ENCODE data around the gene SDC1.

The SDC1 gene

GRCh38 chr2:20156836-20157192, 68.1 kb downstream of the SDC1 start:
- Histone ChIP-seq H2AFZ (no peak overlapping the region), H3K27ac (no peak overlapping the region), H3K4me2 (ENCODE audit: low read length) (no peak overlapping the region), H3K4me1 (no peaks in the 10 kb centered on the region), H3K9ac (no peak overlapping the region), H3K27me3 (ENCODE audit: control insufficient read depth, insufficient read depth, low read length) (no peaks in the 10 kb centered on the region), H3K4me3 (ENCODE audit: low read depth, low read length) (no peak overlapping the region), H3K9me3 (ENCODE audit: control insufficient read depth, low read length) (no peaks in the 10 kb centered on the region), H3K36me3 (ENCODE audit: control insufficient read depth, insufficient read depth, low read length) (no peaks in the 10 kb centered on the region), H3K79me2 (no peaks in the 10 kb centered on the region)
- TF ChIP-seq CTCF (IDR thresholded peaks at IDR 0.05) = no peak

- Histone ChIP-seq H3K27ac (no peak overlapping the region), H3K4me2 (ENCODE audit: low read length) (no peak overlapping the region), H3K36me3 (ENCODE audit: control insufficient read depth, insufficient read depth, low read length) (no peaks in the 10 kb centered on the region), H3K27me3 (ENCODE audit: control insufficient read depth, insufficient read depth, low read length) (no peaks in the 10 kb centered on the region), H3K4me3 (ENCODE audit: low read depth, low read length) (no peak overlapping the region), H3K9ac (no peak overlapping the region), H2AFZ (no peak overlapping the region), H3K79me2 (no peaks in the 10 kb centered on the region), H3K9me3 (ENCODE audit: control insufficient read depth, low read length) (no peaks in the 10 kb centered on the region), H3K4me1 (no peaks in the 10 kb centered on the region)
- TF ChIP-seq CTCF (IDR thresholded peaks at IDR 0.05) = no peak
These were observed 68.7 kb downstream of the SDC1 start for GRCh38 chr2:20156076-20156759.

- no peak overlapping the region for H3K27ac ChIP-seq
- no peaks in the 10 kb centered on the region for H3K4me1 ChIP-seq
- no peaks in the 10 kb centered on the region for H3K36me3 ChIP-seq (ENCODE audit: control insufficient read depth, insufficient read depth, low read length)
- no peak overlapping the region for H3K4me3 ChIP-seq (ENCODE audit: low read depth, low read length)
- H3K79me2 ChIP-seq = no peaks in the 10 kb centered on the region
- no peak for TF ChIP-seq CTCF (IDR thresholded peaks at IDR 0.05)
- no peak overlapping the region for H3K4me2 ChIP-seq (ENCODE audit: low read length)
- H3K27me3 ChIP-seq (ENCODE audit: control insufficient read depth, insufficient read depth, low read length) = no peaks in the 10 kb centered on the region
- H3K9ac ChIP-seq = no peak overlapping the region
- H2AFZ ChIP-seq = no peak overlapping the region
- no peaks in the 10 kb centered on the region for H3K9me3 ChIP-seq (ENCODE audit: control insufficient read depth, low read length)
These were observed 71.6 kb downstream of the SDC1 start for GRCh38 chr2:20153131-20153851.

GRCh38 chr2:20150806-20151571, 73.9 kb downstream of the SDC1 start:
- Histone ChIP-seq H3K9ac (no peak overlapping the region), H3K27ac (no peak overlapping the region), H3K4me2 (ENCODE audit: low read length) (no peak overlapping the region), H3K79me2 (no peaks in the 10 kb centered on the region), H3K9me3 (ENCODE audit: control insufficient read depth, low read length) (no peaks in the 10 kb centered on the region), H3K36me3 (ENCODE audit: control insufficient read depth, insufficient read depth, low read length) (no peaks in the 10 kb centered on the region), H3K4me1 (no peaks in the 10 kb centered on the region), H3K4me3 (ENCODE audit: low read depth, low read length) (no peak overlapping the region), H3K27me3 (ENCODE audit: control insufficient read depth, insufficient read depth, low read length) (no peaks in the 10 kb centered on the region), H2AFZ (no peak overlapping the region)
- TF ChIP-seq CTCF (IDR thresholded peaks at IDR 0.05) = no peak

Measured in parathyroid adenoma (tissue), 2 donors.